ENCODE measurements around the gene TNC. TPM values are rescaled to one million over a fixed set of nuclear protein-coding genes. Genes with fewer than 3 reads are reported as not detected.

TNC gene
- total RNA-seq, 1 donor from 2014 or later: 30.8 TPM

DNA sequence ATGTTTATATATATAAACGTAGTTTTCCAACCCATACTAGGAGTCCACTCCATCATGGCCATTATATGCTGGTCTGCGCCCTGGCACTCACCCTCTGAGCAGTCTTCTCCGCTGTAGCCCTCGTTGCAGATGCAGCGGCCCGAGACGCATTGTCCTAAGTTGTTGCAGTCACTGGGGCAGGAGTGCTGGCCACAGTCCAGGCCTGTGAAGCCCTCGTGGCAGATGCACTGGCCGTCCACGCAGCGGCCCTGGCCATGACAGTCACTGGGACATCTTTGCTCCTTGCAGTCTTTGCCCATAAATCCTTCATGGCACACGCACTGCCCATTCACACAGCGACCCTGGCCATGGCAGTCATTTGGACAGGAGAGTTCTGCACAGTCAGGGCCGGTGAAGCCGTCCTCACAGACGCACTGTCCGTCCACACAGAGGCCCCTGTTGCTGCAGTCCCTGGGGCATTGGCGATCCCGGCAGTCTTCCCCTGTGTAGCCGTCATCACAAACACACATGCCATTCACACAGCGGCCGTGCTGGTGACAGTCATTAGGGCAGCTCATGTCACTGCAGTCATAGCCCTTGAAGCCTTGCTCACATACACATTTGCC is 32.1 kb downstream of the TNC start:
- Histone ChIP-seq H3K36me3 (ENCODE audit: control insufficient read depth in 3 of 3, insufficient read depth in 3 of 3, low read length in 3 of 3) (peaks cover 0 to 2% (median 0%) of the 10 kb centered on the region in 3 donors), H3K27ac (ENCODE audit: low read depth, low read length) (no peak overlapping the region)

DNA sequence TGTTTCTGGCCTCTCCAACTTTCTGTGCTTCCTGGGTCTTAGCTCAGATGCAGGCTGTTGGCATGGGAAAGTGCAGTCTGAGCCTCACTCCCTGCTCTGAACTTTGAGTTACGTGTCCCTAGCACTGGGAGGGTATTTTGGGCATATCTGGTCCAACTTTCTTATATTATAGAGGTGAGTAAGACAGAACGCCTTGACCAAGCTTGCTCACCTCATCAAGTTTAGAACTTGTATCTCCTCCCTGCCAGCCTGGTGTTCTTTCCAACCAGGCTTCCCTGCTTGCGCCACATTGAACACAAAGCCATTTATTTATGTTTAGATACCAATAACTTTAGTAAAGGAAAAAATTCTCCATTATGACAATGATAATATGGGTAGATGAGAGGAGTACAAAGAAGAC is 33.2 kb downstream of the TNC start:
- no peak overlapping the region for H3K9ac ChIP-seq (ENCODE audit: low read depth in 1 of 3, low read length in 3 of 3)
- peaks cover 0 to 2% (median 0%) of the 10 kb centered on the region in 3 donors for H3K36me3 ChIP-seq (ENCODE audit: control insufficient read depth in 3 of 3, insufficient read depth in 3 of 3, low read length in 3 of 3)
- no peaks in the 10 kb centered on the region for H3K9me3 ChIP-seq (ENCODE audit: control insufficient read depth in 3 of 3, low read length in 3 of 3)
- no peak overlapping the region for H3K4me3 ChIP-seq (ENCODE audit: low read length in 3 of 3)
- H3K27ac ChIP-seq (ENCODE audit: low read depth, low read length): no peak overlapping the region
- peaks cover 0 to 10% (median 0%) of the 10 kb centered on the region in 3 donors for H3K27me3 ChIP-seq (ENCODE audit: control insufficient read depth in 3 of 3, insufficient read depth in 3 of 3, low read length in 3 of 3)
- H3K4me1 ChIP-seq (ENCODE audit: control insufficient read depth in 3 of 3, insufficient read depth in 3 of 3, low read length in 3 of 3): no peaks in the 10 kb centered on the region

More for the DNA sequence above, 32.1 kb downstream of the TNC start:
- no peaks in the 10 kb centered on the region for H3K4me1 ChIP-seq (ENCODE audit: control insufficient read depth in 3 of 3, insufficient read depth in 3 of 3, low read length in 3 of 3)
- no peak overlapping the region for H3K4me3 ChIP-seq (ENCODE audit: low read length in 3 of 3)
- no peak overlapping the region for H3K9ac ChIP-seq (ENCODE audit: low read depth in 1 of 3, low read length in 3 of 3)
- no peaks in the 10 kb centered on the region for H3K9me3 ChIP-seq (ENCODE audit: control insufficient read depth in 3 of 3, low read length in 3 of 3)
- H3K27me3 ChIP-seq (ENCODE audit: control insufficient read depth in 3 of 3, insufficient read depth in 3 of 3, low read length in 3 of 3): peaks cover 0 to 10% (median 0%) of the 10 kb centered on the region in 3 donors

DNA sequence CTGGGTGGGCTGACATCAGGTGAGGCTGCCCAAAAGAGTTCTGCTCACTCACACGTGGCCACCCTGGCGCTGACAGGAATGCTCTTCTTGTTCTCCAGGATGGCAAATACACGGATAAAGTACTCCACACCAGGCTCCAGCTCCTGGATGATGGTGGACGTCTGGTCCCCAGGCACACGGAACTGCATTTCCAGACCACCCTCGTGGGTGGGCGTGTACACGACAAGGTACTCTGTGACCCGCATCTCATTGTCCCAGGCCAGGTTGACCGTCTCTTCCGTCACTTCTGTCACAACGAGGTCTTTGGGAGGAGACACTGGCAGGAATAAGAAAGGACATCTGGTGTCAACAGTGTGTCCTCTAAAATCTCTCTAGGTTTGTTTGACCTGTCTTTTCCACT is 33.8 kb downstream of the TNC start:
- Histone ChIP-seq H3K9me3 (ENCODE audit: control insufficient read depth in 3 of 3, low read length in 3 of 3) (no peaks in the 10 kb centered on the region), H3K27ac (ENCODE audit: low read depth, low read length) (no peak overlapping the region)

DNA sequence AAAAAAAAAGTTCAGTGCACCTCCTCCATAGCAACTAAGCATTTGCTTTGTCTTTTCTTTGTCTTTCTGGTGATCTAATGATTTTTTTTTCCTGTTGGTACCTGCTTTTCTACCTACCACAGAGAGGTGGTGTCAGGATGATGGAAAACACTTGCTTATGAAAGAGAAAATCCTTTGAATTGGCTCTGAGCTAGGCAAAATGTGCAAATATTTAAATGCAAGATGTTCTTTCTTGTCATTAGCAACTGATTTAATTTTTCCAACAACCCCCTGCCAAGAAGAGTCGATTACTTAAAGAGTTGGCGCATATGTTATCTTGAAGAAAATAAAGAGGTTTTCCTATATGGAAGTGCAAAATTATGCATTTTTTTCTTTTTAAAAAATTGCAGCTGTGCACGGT is 37.7 kb downstream of the TNC start:
- no peak overlapping the region for H3K4me3 ChIP-seq (ENCODE audit: low read length in 3 of 3)
- H3K9ac ChIP-seq (ENCODE audit: low read depth in 1 of 3, low read length in 3 of 3): no peak overlapping the region
- H3K9me3 ChIP-seq (ENCODE audit: control insufficient read depth in 3 of 3, low read length in 3 of 3): no peaks in the 10 kb centered on the region
- peaks cover 0 to 2% (median 0%) of the 10 kb centered on the region in 3 donors for H3K36me3 ChIP-seq (ENCODE audit: control insufficient read depth in 3 of 3, insufficient read depth in 3 of 3, low read length in 3 of 3)
- no peak overlapping the region for H3K27ac ChIP-seq (ENCODE audit: low read depth, low read length)
- no peaks in the 10 kb centered on the region for H3K4me1 ChIP-seq (ENCODE audit: control insufficient read depth in 3 of 3, insufficient read depth in 3 of 3, low read length in 3 of 3)
- no peaks in the 10 kb centered on the region for H3K27me3 ChIP-seq (ENCODE audit: control insufficient read depth in 3 of 3, insufficient read depth in 3 of 3, low read length in 3 of 3)

More for the DNA sequence above, 33.8 kb downstream of the TNC start:
- H3K27me3 ChIP-seq (ENCODE audit: control insufficient read depth in 3 of 3, insufficient read depth in 3 of 3, low read length in 3 of 3): peaks cover 0 to 10% (median 0%) of the 10 kb centered on the region in 3 donors
- peaks cover 0 to 2% (median 0%) of the 10 kb centered on the region in 3 donors for H3K36me3 ChIP-seq (ENCODE audit: control insufficient read depth in 3 of 3, insufficient read depth in 3 of 3, low read length in 3 of 3)
- no peak overlapping the region for H3K4me3 ChIP-seq (ENCODE audit: low read length in 3 of 3)
- no peaks in the 10 kb centered on the region for H3K4me1 ChIP-seq (ENCODE audit: control insufficient read depth in 3 of 3, insufficient read depth in 3 of 3, low read length in 3 of 3)
- H3K9ac ChIP-seq (ENCODE audit: low read depth in 1 of 3, low read length in 3 of 3): no peak overlapping the region

DNA sequence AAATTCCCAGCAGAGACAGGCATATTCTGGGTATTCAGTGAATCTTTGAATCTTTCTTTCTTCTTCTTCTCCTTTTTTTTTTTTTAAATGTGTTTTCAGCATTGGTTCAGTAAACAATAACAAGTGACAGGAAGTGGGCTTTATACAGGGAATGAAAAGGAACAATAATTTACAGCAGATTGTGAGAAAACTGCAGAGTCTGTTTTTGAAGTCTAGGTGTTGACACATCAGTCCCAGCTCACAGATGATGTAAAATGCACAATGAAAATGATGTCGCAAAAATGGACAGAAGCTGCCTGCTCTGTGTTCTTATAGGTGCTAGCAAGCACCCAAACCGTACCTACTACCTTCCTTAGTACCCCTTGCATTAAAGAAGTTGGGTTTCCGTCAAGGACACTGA is 38.8 kb downstream of the TNC start:
- Histone ChIP-seq H3K27me3 (ENCODE audit: control insufficient read depth in 3 of 3, insufficient read depth in 3 of 3, low read length in 3 of 3) (no peaks in the 10 kb centered on the region), H3K27ac (ENCODE audit: low read depth, low read length) (no peak overlapping the region), H3K9ac (ENCODE audit: low read depth in 1 of 3, low read length in 3 of 3) (no peak overlapping the region), H3K4me3 (ENCODE audit: low read length in 3 of 3) (no peak overlapping the region), H3K9me3 (ENCODE audit: control insufficient read depth in 3 of 3, low read length in 3 of 3) (no peaks in the 10 kb centered on the region), H3K36me3 (ENCODE audit: control insufficient read depth in 3 of 3, insufficient read depth in 3 of 3, low read length in 3 of 3) (peaks cover 0 to 1% (median 0%) of the 10 kb centered on the region in 3 donors), H3K4me1 (ENCODE audit: control insufficient read depth in 3 of 3, insufficient read depth in 3 of 3, low read length in 3 of 3) (no peaks in the 10 kb centered on the region)

DNA sequence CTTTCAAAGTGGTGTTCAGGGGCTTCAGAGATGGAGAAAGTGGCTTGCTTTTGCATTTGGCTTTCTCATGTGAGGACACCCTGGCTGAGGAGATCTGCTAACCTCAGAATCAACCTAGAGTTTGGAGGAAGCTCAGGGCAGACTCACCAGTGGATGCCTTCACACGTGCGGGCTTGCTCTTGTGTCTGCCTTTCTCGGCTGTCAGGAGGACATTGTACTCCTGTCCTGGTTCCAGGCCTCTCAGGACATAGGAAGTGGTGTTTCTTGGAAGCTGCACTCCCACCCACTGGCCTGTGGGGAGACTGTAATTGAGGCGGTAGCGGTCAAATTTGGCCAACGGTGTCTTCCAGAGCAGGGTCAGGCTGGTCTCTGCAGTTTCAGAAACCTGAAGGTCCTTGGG is 44.5 kb downstream of the TNC start:
- Histone ChIP-seq H3K9me3 (ENCODE audit: control insufficient read depth in 3 of 3, low read length in 3 of 3) (no peaks in the 10 kb centered on the region), H3K4me3 (ENCODE audit: low read length in 3 of 3) (no peak overlapping the region), H3K9ac (ENCODE audit: low read depth in 1 of 3, low read length in 3 of 3) (no peak overlapping the region), H3K27me3 (ENCODE audit: control insufficient read depth in 3 of 3, insufficient read depth in 3 of 3, low read length in 3 of 3) (no peaks in the 10 kb centered on the region), H3K36me3 (ENCODE audit: control insufficient read depth in 3 of 3, insufficient read depth in 3 of 3, low read length in 3 of 3) (no peaks in the 10 kb centered on the region), H3K27ac (ENCODE audit: low read depth, low read length) (no peak overlapping the region), H3K4me1 (ENCODE audit: control insufficient read depth in 3 of 3, insufficient read depth in 3 of 3, low read length in 3 of 3) (no peaks in the 10 kb centered on the region)

DNA sequence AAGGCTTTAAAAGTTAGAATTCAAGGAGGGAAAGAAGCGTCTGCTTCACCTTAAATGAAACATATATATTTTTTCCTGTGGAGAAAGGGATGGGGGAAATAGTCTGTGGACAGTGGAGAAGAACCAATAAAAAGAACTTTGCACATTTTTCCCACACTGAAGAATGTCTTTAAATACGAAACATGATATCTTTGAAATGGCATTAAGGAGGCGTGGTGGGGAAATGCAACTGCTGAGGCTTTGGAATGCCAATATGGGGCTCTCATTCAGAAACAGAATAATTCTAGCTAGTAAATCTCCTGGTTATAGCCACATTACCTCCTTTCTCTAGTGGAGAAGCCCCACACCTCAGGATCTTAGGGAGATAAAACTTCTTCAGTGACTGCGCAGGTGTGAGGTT is 46.8 kb downstream of the TNC start:
- Histone ChIP-seq H3K9me3 (ENCODE audit: control insufficient read depth in 3 of 3, low read length in 3 of 3) (no peaks in the 10 kb centered on the region), H3K36me3 (ENCODE audit: control insufficient read depth in 3 of 3, insufficient read depth in 3 of 3, low read length in 3 of 3) (no peaks in the 10 kb centered on the region), H3K4me1 (ENCODE audit: control insufficient read depth in 3 of 3, insufficient read depth in 3 of 3, low read length in 3 of 3) (no peaks in the 10 kb centered on the region), H3K9ac (ENCODE audit: low read depth in 1 of 3, low read length in 3 of 3) (no peak overlapping the region), H3K4me3 (ENCODE audit: low read length in 3 of 3) (no peak overlapping the region), H3K27me3 (ENCODE audit: control insufficient read depth in 3 of 3, insufficient read depth in 3 of 3, low read length in 3 of 3) (no peaks in the 10 kb centered on the region), H3K27ac (ENCODE audit: low read depth, low read length) (no peak overlapping the region)

DNA sequence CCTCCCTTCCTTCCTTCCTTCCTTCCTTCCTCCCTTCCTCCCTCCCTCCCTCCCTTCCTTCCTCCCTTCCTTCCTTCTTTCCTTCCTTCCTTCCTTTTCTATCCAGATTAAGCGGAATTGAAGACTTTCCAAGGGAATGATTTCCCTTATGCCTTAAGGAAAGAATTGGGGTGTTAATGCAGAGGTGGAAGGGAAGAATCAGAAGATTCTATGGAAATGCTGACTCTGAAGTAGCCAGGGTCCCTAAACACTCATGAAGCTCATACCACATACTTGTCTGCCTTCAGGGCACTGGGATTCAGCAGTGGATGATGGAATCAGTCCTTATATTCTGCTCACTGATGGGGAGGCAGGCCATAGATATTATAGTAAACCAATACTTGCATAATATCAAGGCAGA is 48.2 kb downstream of the TNC start:
- Histone ChIP-seq H3K4me3 (ENCODE audit: low read length in 3 of 3) (no peak overlapping the region), H3K27me3 (ENCODE audit: control insufficient read depth in 3 of 3, insufficient read depth in 3 of 3, low read length in 3 of 3) (no peaks in the 10 kb centered on the region), H3K4me1 (ENCODE audit: control insufficient read depth in 3 of 3, insufficient read depth in 3 of 3, low read length in 3 of 3) (peaks cover 0 to under 1% (median 0%) of the 10 kb centered on the region in 3 donors), H3K9me3 (ENCODE audit: control insufficient read depth in 3 of 3, low read length in 3 of 3) (no peaks in the 10 kb centered on the region), H3K9ac (ENCODE audit: low read depth in 1 of 3, low read length in 3 of 3) (no peak overlapping the region), H3K27ac (ENCODE audit: low read depth, low read length) (no peak overlapping the region), H3K36me3 (ENCODE audit: control insufficient read depth in 3 of 3, insufficient read depth in 3 of 3, low read length in 3 of 3) (no peaks in the 10 kb centered on the region)

DNA sequence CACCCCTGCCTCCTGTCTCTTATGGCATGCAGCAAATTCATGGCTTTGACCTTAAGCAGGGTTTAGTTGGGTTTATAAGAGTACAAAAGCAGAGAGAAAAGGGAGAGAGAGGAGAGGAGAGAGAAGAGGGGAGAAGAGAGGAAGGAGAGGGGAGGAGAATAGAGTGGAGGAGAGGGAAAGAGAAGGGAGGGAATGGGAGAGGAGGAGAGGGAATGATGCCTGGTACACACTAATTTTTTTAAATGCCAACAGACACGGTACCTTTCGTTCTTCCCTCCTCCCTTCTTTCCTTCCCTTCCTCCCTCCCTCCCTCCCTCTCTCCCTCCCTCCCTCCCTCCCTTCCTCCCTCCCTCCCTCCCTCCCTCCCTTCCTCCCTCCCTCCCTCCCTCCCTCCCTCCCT is 48.7 kb downstream of the TNC start:
- Histone ChIP-seq H3K9me3 (ENCODE audit: control insufficient read depth in 3 of 3, low read length in 3 of 3) (no peaks in the 10 kb centered on the region), H3K4me1 (ENCODE audit: control insufficient read depth in 3 of 3, insufficient read depth in 3 of 3, low read length in 3 of 3) (peaks cover 0 to 4% (median 2%) of the 10 kb centered on the region in 3 donors), H3K4me3 (ENCODE audit: low read length in 3 of 3) (no peak overlapping the region), H3K9ac (ENCODE audit: low read depth in 1 of 3, low read length in 3 of 3) (no peak overlapping the region), H3K27ac (ENCODE audit: low read depth, low read length) (no peak overlapping the region), H3K27me3 (ENCODE audit: control insufficient read depth in 3 of 3, insufficient read depth in 3 of 3, low read length in 3 of 3) (no peaks in the 10 kb centered on the region), H3K36me3 (ENCODE audit: control insufficient read depth in 3 of 3, insufficient read depth in 3 of 3, low read length in 3 of 3) (no peaks in the 10 kb centered on the region)

DNA sequence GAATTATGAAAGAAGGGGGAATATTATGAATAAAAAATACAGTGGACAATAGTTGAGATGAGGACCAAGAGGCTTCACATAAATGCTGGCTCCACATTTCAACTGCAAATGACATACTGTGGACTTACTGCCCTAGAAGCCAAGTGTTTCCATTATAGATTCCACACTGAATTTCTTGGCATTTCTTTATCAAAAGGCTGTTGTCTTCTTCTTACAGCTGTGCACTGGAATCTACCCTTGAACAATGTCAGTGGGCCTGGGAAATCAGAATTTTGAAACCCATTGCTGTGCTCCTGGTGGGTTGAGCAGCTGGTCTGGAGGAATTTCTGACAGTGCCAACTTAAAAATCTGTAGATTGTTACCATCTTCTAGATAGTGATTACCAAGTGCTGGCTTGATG is 49.9 kb downstream of the TNC start:
- no peak overlapping the region for H3K9ac ChIP-seq (ENCODE audit: low read depth in 1 of 3, low read length in 3 of 3)
- H3K27me3 ChIP-seq (ENCODE audit: control insufficient read depth in 3 of 3, insufficient read depth in 3 of 3, low read length in 3 of 3): no peaks in the 10 kb centered on the region
- no peak overlapping the region for H3K27ac ChIP-seq (ENCODE audit: low read depth, low read length)
- H3K9me3 ChIP-seq (ENCODE audit: control insufficient read depth in 3 of 3, low read length in 3 of 3): no peaks in the 10 kb centered on the region
- H3K4me3 ChIP-seq (ENCODE audit: low read length in 3 of 3): no peak overlapping the region
- no peaks in the 10 kb centered on the region for H3K36me3 ChIP-seq (ENCODE audit: control insufficient read depth in 3 of 3, insufficient read depth in 3 of 3, low read length in 3 of 3)
- peaks cover 0 to 9% (median 2%) of the 10 kb centered on the region in 3 donors for H3K4me1 ChIP-seq (ENCODE audit: control insufficient read depth in 3 of 3, insufficient read depth in 3 of 3, low read length in 3 of 3)

All from skeletal muscle tissue (tissue), 4 donors.